Stomach smooth muscle (tissue), 2 donors: ENCODE measurements around the gene CUEDC1.

Source experiments
- H3K27ac ChIP-seq: one replicate; pipeline ENCODE4 v1.7.0; 2013; ENCODE audit warnings: mild to moderate bottlenecking, low read length, inconsistent platforms
- H3K27me3 ChIP-seq, 2 donors: one replicate each; pipeline ENCODE4 v1.7.0; 2013; ENCODE audit warnings: low read length in 2 of 2; ENCODE audit not compliant: insufficient read depth in 2 of 2, control insufficient read depth in 1 of 2
- H3K36me3 ChIP-seq, 2 donors: one replicate each; pipeline ENCODE4 v1.7.0; 2013; ENCODE audit warnings: low read length in 2 of 2; ENCODE audit not compliant: control insufficient read depth in 2 of 2, insufficient read depth in 2 of 2
- H3K4me1 ChIP-seq: one replicate; pipeline ENCODE4 v1.7.0; 2013; ENCODE audit warnings: low read length; ENCODE audit not compliant: control insufficient read depth, insufficient read depth
- H3K4me3 ChIP-seq, 2 donors: one replicate each; pipeline ENCODE4 v1.7.0; 2013; ENCODE audit warnings: low read length in 2 of 2
- H3K9ac ChIP-seq, 2 donors: one replicate each; pipeline ENCODE4 v1.7.0; 2013; ENCODE audit warnings: low read length in 2 of 2, mild to moderate bottlenecking in 1 of 2
- H3K9me3 ChIP-seq, 2 donors: one replicate each; pipeline ENCODE4 v1.7.0; 2013; ENCODE audit warnings: low read length in 2 of 2; ENCODE audit not compliant: control insufficient read depth in 2 of 2
- donor health status: healthy.
- donor health status: Pancreatic carcinoma.

Gene CUEDC1

DNA sequence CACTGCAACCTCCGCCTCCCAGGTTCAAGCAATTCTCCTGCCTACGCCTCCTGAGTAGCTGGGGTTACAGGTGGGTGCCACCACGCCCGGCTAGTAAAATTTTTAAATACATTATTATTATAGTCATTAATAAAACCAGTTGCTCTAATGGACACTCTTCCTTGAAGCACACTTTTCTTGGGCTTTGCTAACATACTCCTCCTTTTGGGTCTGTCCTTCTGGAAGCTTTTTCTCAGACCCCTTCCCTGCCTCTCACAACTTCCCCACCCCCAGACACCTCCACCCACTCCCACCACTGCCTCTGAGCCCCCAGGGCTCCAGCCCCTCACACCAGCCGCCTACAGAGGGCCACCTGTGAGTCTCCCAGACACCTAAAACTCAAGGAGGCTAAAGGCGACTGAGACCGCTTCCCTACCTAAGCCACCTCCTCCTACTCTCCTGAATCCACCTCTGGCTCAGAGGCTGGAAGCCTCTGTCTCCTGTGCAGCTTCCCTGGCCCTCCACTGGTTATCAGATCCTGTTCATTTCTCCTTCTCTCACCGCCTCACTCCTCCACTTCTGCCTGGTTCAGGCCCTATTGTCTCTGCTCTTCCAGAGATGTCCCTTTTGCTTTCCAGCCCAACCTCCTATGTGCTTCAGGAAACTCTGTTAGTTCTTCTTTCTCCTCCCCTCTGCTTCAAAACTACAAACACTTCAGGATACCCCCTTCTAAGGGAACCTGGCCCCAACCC is 2.1 kb upstream of the CUEDC1 start:
- H3K4me1 ChIP-seq, result peaks cover 35% of the 10 kb centered on the region
- no peaks in the 10 kb centered on the region for H3K36me3 ChIP-seq
- H3K4me3 ChIP-seq, result no peak overlapping the region
- H3K9ac ChIP-seq, result no peak overlapping the region
- H3K9me3 ChIP-seq, result no peaks in the 10 kb centered on the region
- peak overlapping the region; percentile 24 for H3K27ac ChIP-seq
- no peaks in the 10 kb centered on the region for H3K27me3 ChIP-seq

DNA sequence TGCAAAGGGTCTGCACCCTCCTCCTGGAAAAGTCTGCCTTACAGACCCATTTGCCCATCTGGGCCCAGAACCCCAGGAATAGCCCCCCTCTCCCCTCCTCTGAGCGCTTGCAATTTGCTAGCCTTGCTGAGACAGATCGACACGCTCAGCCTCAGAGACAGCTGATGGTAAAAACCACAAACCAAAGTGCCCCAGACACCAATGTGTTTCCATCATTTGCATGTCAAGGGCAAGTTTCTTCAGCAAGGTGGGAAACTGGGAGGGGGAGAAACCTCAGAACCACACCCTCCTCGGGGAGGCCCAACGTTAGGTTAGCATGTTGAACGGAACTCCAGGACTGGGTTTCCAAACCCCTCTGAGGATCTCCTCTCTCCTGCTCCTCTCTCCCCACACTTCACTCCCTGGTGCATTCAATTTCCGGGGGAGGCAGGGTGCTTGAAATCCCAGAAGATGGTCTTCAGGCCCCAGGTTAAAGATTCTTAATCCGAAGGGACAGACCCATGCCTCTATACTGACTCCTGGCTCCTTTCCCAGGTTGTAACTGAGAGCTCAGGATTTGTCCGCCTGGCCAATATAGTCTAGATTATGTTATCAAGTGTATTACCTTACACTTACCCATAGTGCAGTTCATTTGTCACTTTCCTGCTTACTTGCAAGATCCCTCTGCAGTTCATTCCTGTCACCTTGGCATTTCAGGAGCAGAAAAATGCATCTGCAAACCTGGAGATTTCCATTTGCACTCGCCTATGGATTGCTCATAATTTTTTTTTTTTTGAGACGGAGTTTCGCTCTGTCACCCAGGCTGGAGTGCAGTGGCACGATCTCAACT is 1.3 kb upstream of the CUEDC1 start:
- no peaks in the 10 kb centered on the region for H3K36me3 ChIP-seq
- H3K9ac ChIP-seq, result peak overlapping the region in 1 of 2 donors; percentile 86
- no peaks in the 10 kb centered on the region for H3K9me3 ChIP-seq
- H3K27me3 ChIP-seq, result no peaks in the 10 kb centered on the region
- peak overlapping the region; percentile 93 for H3K27ac ChIP-seq
- peak overlapping the region in 1 of 2 donors; percentile 80 for H3K4me3 ChIP-seq
- H3K4me1 ChIP-seq, result peaks cover 39% of the 10 kb centered on the region

DNA sequence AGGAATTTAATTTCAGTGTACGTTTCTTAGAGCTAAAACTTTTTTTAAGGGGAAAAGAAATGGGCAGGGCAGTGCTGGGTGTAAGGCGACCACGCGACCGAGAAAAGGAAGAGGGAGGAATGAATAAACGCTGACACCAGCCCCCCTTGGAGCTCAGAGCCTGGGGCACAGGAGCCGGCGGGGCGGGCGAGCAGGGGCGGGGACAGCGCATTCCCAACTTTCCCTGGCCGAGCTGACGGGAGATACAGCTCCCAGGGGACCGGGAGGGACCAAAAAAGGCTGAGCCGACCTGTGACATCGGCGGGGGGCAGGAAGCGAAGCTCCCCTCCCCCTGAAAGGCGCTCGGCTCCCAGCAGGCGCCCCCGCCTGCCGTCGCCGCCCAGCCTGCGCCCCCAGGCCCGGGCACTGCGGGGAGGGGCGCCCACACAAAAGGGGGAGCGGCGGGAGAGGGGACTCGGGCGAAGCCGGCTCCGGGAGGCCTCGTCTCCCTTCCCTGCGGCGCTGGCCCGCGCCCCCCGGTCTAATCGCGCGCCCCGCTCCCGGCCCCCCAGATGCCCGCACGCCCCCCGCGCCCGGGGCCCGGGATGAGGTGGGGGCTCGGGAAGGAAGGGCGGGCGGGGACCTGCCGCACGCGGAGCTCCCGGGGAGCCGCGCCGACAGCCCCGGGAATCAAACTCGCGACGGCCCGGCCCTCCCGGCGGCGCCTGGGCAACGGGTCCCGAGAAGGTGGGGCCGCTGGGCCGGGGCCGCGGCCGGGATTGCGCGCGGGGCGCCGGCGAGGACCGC is 622 bp downstream of the CUEDC1 start:
- Histone ChIP-seq H3K27me3 (no peaks in the 10 kb centered on the region), H3K36me3 (no peaks in the 10 kb centered on the region), H3K4me1 (peaks cover 49% of the 10 kb centered on the region), H3K27ac (peak overlapping the region; percentile 93), H3K9me3 (no peaks in the 10 kb centered on the region), H3K4me3 (peak overlapping the region; percentile 72 to 77), H3K9ac (peak overlapping the region; percentile 81 to 87)

DNA sequence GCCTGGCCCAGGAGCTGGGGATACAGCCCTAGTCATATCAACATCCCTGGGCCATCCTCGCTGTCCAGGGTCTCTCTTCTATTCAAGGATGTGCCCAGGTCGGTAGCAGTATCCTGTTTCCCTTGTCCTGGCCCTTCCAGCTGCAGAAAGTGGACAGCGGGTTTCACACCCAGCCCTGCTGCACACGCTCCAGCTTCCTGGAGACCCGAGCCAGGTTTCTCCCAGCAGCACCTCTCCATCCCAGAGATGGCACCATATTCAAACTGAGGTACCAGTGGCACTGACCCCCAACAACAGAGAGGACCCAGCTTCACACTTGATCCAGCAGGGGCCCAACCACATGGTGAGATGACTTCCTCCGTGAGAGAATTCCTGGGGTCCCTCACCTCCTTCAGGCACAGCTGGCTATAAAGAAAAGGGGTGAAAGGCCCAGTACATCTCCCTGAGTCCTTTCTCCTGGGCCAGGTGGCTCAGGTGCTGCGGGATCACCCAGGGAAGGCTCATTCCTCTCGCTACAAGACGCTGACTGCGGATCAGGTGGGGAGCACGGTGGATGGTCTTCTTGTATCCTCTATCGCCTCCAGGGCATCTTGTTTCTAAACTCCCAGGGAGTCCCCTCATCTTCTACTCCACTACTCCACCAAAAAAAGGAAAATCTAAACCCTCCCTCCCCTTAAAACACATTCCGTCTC is 1.4 kb downstream of the CUEDC1 start:
- Histone ChIP-seq H3K27me3 (no peaks in the 10 kb centered on the region), H3K4me1 (peaks cover 56% of the 10 kb centered on the region), H3K27ac (peak overlapping the region; percentile 93), H3K4me3 (peak overlapping the region; percentile 72 to 77), H3K36me3 (no peaks in the 10 kb centered on the region), H3K9ac (peak overlapping the region; percentile 81 to 87), H3K9me3 (no peaks in the 10 kb centered on the region)

DNA sequence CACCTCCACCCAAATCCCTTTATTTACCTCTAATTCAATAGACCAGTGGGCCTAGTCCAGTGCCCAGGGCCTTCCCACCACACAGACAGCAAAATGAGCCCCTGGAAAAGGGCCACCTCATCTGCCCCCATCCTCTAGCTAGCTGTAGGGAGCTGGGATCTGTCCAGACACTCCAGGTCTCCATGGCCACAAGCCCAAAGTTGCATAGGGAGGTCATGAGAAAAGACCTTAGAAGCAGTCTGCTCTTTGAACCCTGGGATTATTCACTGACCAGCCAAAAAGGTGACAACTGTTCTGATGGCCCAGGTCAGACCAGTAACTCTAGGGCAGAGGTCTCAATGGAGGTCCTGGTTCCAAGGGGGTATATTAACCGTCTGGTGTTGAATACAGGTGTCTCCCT is 2.0 kb downstream of the CUEDC1 start:
- Histone ChIP-seq H3K9ac (peak overlapping the region in 1 of 2 donors; percentile 87), H3K4me1 (peaks cover 62% of the 10 kb centered on the region), H3K27me3 (no peaks in the 10 kb centered on the region), H3K4me3 (peak overlapping the region; percentile 72 to 77), H3K27ac (peak overlapping the region; percentile 93), H3K36me3 (no peaks in the 10 kb centered on the region), H3K9me3 (no peaks in the 10 kb centered on the region)

DNA sequence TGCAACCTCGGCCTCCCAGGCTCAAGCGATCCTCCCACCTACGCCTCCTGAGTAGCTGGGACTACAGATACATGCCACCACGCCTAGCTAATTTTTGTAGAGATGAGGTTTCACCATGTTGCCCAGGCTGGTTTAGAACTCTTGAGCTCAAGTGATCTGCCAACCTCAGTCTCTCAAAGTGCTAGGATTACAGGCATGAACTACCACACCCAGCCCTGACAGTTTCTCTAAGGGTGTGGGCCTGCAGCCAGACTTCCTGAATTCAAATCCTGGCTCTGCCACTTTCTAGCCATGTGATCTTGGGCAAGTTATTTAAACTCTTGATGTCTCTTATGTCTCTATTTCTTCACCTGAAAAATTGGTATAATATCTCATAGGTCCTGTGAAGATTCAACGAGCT is 5.6 kb downstream of the CUEDC1 start:
- Histone ChIP-seq H3K4me3 (peak overlapping the region in 1 of 2 donors; percentile 8), H3K27ac (peak overlapping the region; percentile 89)

DNA sequence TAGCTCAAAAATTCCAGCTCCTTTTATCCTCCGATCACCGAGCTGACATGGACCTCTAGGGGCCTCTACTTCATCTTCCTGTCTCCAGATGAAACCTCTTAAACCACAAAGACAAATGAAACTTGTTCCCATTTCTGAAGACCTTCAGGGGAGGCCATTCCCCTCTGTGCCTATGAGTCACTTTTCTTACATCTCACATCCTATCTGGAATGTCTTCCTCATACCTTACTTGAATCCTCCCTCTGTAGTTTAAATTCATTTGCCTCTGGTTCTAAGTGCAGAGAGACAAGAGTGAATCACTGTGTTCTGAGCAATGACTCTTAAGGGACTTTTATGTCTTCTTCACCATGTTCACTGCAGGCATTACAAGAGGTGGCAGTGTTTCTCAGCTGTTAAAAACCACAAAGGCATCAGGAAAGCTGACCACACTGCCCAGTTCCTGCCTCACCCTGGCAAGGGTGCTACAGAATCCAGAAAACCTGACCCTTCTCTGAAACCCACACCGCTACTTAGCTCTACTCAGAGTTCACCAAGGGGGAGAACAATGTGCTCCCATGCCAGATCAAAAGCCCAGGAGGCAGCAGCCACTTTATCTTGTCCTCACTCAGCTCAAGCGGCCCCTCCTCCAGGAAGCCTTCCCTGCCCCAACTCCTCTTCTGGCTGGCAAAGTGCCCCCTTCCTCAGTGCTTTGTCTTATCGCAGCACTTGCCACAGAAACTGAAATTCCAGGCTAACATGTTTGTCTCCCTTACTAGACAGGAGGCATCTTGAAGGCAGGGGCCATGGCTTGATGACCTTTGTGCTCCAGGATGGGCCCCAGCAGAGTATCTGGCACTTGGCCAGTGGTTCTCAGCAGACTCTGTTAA is 6.4 kb downstream of the CUEDC1 start:
- Histone ChIP-seq H3K36me3 (no peaks in the 10 kb centered on the region), H3K4me3 (peak overlapping the region; percentile 35 to 53), H3K27ac (peak overlapping the region; percentile 89), H3K9ac (peak overlapping the region; percentile 36 to 66), H3K27me3 (no peaks in the 10 kb centered on the region), H3K4me1 (peaks cover 71% of the 10 kb centered on the region), H3K9me3 (no peaks in the 10 kb centered on the region)

More for the DNA sequence above, 5.6 kb downstream of the CUEDC1 start:
- no peak overlapping the region for H3K9ac ChIP-seq
- peaks cover 74% of the 10 kb centered on the region for H3K4me1 ChIP-seq
- no peaks in the 10 kb centered on the region for H3K27me3 ChIP-seq
- no peaks in the 10 kb centered on the region for H3K36me3 ChIP-seq
- no peaks in the 10 kb centered on the region for H3K9me3 ChIP-seq

DNA sequence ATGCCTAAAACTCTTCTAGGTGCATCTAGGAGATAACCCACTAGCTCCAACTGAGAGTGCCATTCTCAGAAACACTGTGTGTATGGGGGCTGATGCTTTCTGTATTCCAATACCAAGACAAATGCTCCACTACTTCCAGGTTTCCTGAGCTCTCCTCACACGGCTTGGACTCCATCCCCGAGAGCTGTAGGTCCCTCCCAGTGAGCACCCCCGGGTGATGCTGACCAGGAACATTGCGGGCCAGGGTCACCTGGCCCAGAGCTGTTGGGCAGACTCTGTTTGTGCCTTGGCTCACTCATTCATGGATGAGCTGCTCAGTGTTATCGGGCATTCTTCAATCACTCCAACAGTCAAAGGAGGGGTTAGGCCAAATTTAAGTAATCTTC is 7.0 kb downstream of the CUEDC1 start:
- H3K4me1 ChIP-seq, result peaks cover 71% of the 10 kb centered on the region
- H3K9ac ChIP-seq, result peak overlapping the region in 1 of 2 donors; percentile 24
- H3K27ac ChIP-seq, result peak overlapping the region; percentile 89
- H3K27me3 ChIP-seq, result no peaks in the 10 kb centered on the region
- no peaks in the 10 kb centered on the region for H3K9me3 ChIP-seq
- no peaks in the 10 kb centered on the region for H3K36me3 ChIP-seq
- H3K4me3 ChIP-seq, result peak overlapping the region in 1 of 2 donors; percentile 9

DNA sequence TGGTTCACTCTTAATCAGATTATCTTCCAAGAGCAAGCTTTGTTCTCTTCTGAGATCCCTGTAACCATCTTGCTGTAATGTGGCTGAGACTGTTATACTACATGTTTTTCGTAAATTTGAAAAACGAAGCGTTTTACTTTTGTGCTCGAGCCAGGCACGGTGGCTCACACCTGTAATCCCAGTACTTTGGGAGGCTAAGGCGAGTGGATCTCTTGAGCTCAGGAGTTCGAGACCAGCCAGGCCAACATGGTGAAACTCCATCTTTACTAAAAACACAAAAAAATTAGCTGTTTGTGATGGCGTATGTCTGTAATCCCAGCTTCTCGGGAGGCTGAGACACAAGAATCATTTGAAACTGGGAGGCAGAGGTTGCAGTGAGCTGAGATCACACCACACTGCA is 7.8 kb downstream of the CUEDC1 start:
- Histone ChIP-seq H3K36me3 (no peaks in the 10 kb centered on the region), H3K9ac (peak overlapping the region; percentile 68 to 78), H3K4me1 (peaks cover 71% of the 10 kb centered on the region), H3K27ac (peak overlapping the region; percentile 90), H3K4me3 (peak overlapping the region; percentile 73 to 79), H3K9me3 (no peaks in the 10 kb centered on the region), H3K27me3 (no peaks in the 10 kb centered on the region)
